ENCODE data around the gene BCL2A1. TPM values are rescaled to one million over a fixed set of nuclear protein-coding genes. Genes with fewer than 3 reads are reported as not detected.

The BCL2A1 gene
- total RNA-seq, 4 donors from 2014 or later, result 3.0 to 4.0 TPM; not detected in 2

DNA sequence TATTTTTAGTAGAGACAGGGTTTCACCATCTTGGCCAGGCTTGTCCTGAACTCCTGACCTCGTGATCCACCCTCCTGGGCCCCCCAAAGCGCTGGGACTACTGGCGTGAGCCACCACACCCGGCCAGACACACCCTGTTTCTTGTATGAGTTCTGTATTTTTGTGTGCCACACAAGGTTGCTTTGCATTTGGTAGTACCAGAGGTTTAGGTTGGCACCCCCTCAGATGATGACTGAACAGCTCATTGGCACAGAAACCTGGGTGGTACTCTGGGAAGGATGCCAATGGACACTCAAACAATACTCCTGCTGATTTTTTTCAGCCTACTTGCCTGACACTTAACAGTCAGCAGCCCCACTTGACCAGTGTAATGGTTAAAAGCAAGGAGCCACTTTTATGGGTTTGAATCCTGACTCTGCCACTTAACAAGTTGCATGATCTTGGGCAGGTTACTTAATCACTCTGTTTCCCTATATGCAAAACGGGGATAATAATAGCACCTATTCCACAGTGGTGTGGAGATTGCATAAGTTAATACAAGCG is 39.2 kb upstream of the BCL2A1 start:
- no peaks in the 10 kb centered on the region for H3K9me3 ChIP-seq
- 41 to 75% methylated on average over 2 to 6 of the region's 6 CpGs for WGBS, 2 donors (ENCODE audit: low coverage in 1 of 2)
- intact Hi-C loops (cut with DNase I; ENCODE audit: low total_unique reads), result loop anchor here (5.0 kb wide), 1 partner anchor 1297 kb away; no protein-coding TSS in a partner anchor
- no peaks in the 10 kb centered on the region for H3K4me1 ChIP-seq
- in situ Hi-C loops (cut with MboI; ENCODE audit: low pct_ligation_motif_present in 1 of 4, low pct_unique_long_range_greater_than_20kb in 1 of 4, low sequenced_read_pairs in 3 of 4), result no loop called here
- H3K36me3 ChIP-seq, result no peaks in the 10 kb centered on the region
- no peaks in the 10 kb centered on the region for H3K27me3 ChIP-seq
- no peak for DNase-seq
- no peak overlapping the region for H3K4me3 ChIP-seq
- TF ChIP-seq, protein P1, sequence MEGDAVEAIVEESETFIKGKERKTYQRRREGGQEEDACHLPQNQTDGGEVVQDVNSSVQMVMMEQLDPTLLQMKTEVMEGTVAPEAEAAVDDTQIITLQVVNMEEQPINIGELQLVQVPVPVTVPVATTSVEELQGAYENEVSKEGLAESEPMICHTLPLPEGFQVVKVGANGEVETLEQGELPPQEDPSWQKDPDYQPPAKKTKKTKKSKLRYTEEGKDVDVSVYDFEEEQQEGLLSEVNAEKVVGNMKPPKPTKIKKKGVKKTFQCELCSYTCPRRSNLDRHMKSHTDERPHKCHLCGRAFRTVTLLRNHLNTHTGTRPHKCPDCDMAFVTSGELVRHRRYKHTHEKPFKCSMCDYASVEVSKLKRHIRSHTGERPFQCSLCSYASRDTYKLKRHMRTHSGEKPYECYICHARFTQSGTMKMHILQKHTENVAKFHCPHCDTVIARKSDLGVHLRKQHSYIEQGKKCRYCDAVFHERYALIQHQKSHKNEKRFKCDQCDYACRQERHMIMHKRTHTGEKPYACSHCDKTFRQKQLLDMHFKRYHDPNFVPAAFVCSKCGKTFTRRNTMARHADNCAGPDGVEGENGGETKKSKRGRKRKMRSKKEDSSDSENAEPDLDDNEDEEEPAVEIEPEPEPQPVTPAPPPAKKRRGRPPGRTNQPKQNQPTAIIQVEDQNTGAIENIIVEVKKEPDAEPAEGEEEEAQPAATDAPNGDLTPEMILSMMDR (IDR thresholded peaks at IDR 0.05), result no peak
- no peak for TF ChIP-seq EP300 (IDR thresholded peaks at IDR 0.05; ENCODE audit: low read depth)
- no peak for TF ChIP-seq POLR2A (IDR thresholded peaks at IDR 0.05)
- no peak for TF ChIP-seq POLR2AphosphoS5 (IDR thresholded peaks at IDR 0.05)
- peak overlapping the region in 1 of 4 donors; percentile 12 for H3K27ac ChIP-seq

DNA sequence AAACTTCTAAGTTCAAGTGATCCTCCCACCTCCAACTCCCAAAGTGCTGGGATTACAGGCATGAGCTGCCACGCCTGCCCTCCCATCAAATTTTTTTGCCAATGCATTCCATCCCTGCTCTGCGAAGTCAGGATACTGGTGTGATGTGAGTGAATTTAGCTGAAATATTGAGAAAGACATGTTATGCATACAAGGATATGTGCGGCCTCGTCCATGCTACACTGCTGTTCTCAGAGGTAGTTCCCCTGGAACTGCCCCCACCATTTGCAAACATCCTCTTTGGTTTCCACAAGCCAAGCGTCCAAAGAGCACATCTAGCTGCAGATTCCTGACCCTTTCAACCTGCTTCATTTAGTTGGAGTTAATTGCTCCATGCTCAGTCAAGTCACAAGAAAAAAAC is 36.5 kb upstream of the BCL2A1 start:
- no peaks in the 10 kb centered on the region for H3K4me1 ChIP-seq
- in situ Hi-C loops (cut with MboI; ENCODE audit: low pct_ligation_motif_present in 1 of 4, low pct_unique_long_range_greater_than_20kb in 1 of 4, low sequenced_read_pairs in 3 of 4), result no loop called here
- TF ChIP-seq POLR2A (IDR thresholded peaks at IDR 0.05), result no peak
- no peak for TF ChIP-seq EP300 (IDR thresholded peaks at IDR 0.05; ENCODE audit: low read depth)
- no peak for TF ChIP-seq POLR2AphosphoS5 (IDR thresholded peaks at IDR 0.05)
- TF ChIP-seq, protein P1 (IDR thresholded peaks at IDR 0.05), result no peak
- no peaks in the 10 kb centered on the region for H3K36me3 ChIP-seq
- no peak for DNase-seq
- intact Hi-C loops (cut with DNase I; ENCODE audit: low total_unique reads), result no loop called here
- H3K4me3 ChIP-seq, result no peak overlapping the region
- 83 to 86% methylated on average over 1 to 5 of the region's 5 CpGs for WGBS, 2 donors (ENCODE audit: low coverage in 1 of 2)
- no peaks in the 10 kb centered on the region for H3K27me3 ChIP-seq
- H3K27ac ChIP-seq, result no peak overlapping the region
- no peaks in the 10 kb centered on the region for H3K9me3 ChIP-seq

DNA sequence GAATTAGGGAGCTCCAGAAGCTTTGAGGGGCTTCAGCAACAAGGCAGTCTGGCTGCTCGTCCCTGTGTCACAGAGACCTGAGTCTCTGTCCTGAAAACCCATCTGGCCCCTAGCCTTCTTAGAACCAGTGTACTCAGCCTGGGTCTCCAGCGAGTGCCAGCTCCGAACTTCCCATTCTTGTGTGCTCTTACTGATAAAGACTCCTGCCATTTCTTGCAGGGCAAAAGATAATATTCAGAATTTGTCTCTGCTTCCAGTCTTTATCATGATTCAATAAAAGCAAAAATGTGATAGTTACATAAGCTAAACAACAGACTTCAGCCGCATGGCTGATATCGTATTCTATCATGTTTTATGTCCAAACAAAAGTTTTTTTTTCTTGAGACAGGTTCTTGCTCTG is 36.0 kb upstream of the BCL2A1 start:
- Histone ChIP-seq H3K9me3 (no peaks in the 10 kb centered on the region), H3K27me3 (no peaks in the 10 kb centered on the region), H3K27ac (no peak overlapping the region), H3K4me1 (no peaks in the 10 kb centered on the region), H3K36me3 (no peaks in the 10 kb centered on the region), H3K4me3 (no peak overlapping the region)
- DNase-seq, result no peak
- intact Hi-C loops (cut with DNase I; ENCODE audit: low total_unique reads), result no loop called here
- WGBS, 2 donors (ENCODE audit: low coverage in 1 of 2), result 85 to 93% methylated on average over 4 to 5 of the region's 5 CpGs
- in situ Hi-C loops (cut with MboI; ENCODE audit: low pct_ligation_motif_present in 1 of 4, low pct_unique_long_range_greater_than_20kb in 1 of 4, low sequenced_read_pairs in 3 of 4), result no loop called here
- TF ChIP-seq POLR2A (IDR thresholded peaks at IDR 0.05), result no peak
- TF ChIP-seq, protein P1 (IDR thresholded peaks at IDR 0.05), result no peak

DNA sequence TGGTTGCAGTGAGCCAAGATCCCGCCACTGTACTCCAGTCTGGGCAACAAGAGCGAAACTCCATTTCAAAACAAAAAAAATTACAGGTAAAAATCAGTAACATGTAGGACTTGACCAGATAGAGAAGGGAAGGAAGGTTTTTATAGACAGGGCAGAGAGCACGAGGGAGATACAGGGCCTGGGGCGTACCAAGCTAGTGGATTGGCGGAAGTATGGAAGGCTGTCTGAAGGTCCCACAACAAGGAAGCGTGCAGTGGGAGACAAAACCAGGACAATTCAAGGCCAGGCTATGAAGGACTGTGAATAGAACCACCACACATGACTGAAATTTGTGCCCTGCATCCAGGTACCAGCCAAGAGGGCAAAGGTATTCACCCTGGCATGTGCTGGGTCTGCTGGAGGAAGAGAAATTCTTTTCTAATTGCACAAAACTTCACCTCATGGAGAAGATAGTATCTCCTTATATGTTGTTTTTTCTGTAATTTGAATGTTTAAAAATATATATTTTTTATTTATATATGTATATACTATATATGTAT is 33.0 kb upstream of the BCL2A1 start:
- H3K27me3 ChIP-seq, result no peaks in the 10 kb centered on the region
- DNase-seq, result no peak
- no peak overlapping the region for H3K27ac ChIP-seq
- no peak for TF ChIP-seq POLR2AphosphoS5 (IDR thresholded peaks at IDR 0.05)
- TF ChIP-seq EP300 (IDR thresholded peaks at IDR 0.05; ENCODE audit: low read depth), result no peak
- no peaks in the 10 kb centered on the region for H3K4me1 ChIP-seq
- H3K4me3 ChIP-seq, result no peak overlapping the region
- in situ Hi-C loops (cut with MboI; ENCODE audit: low pct_ligation_motif_present in 1 of 4, low pct_unique_long_range_greater_than_20kb in 1 of 4, low sequenced_read_pairs in 3 of 4), result no loop called here
- no peaks in the 10 kb centered on the region for H3K9me3 ChIP-seq
- WGBS, 2 donors (ENCODE audit: low coverage in 1 of 2), result 96 to 97% methylated on average over 5 to 6 of the region's 6 CpGs
- H3K36me3 ChIP-seq, result no peaks in the 10 kb centered on the region
- intact Hi-C loops (cut with DNase I; ENCODE audit: low total_unique reads), result no loop called here

DNA sequence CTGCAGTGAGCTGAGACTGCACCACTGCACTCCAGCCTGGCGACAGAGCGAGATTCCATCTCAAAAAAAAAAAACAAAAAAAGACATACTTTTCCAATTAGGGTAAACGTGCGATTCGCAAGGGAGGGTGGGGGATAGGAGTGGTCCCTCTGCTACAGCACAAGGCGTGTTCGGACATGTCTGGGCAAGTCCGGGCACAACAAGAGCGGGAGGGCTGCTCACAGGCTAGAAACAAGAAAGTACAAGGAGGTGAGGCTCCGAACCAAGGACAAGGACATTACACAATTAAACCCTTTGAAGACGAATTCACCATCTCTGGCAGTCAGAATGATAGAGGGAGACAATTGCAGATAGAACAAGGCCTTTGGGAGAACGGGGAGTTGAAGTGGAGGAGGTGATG is 32.2 kb upstream of the BCL2A1 start:
- in situ Hi-C loops (cut with MboI; ENCODE audit: low pct_ligation_motif_present in 1 of 4, low pct_unique_long_range_greater_than_20kb in 1 of 4, low sequenced_read_pairs in 3 of 4) (no loop called here), intact Hi-C loops (cut with DNase I; ENCODE audit: low total_unique reads) (no loop called here)
- Histone ChIP-seq H3K27ac (no peak overlapping the region), H3K4me3 (no peak overlapping the region), H3K36me3 (no peaks in the 10 kb centered on the region), H3K4me1 (no peaks in the 10 kb centered on the region), H3K27me3 (no peaks in the 10 kb centered on the region), H3K9me3 (no peaks in the 10 kb centered on the region)
- TF ChIP-seq EP300 (IDR thresholded peaks at IDR 0.05; ENCODE audit: low read depth) (no peak), POLR2AphosphoS5 (IDR thresholded peaks at IDR 0.05) (no peak), POLR2A (IDR thresholded peaks at IDR 0.05) (no peak)
- TF ChIP-seq, protein P1 (IDR thresholded peaks at IDR 0.05), result no peak
- DNase-seq, result no peak
- 83 to 100% methylated on average over 2 to 12 of the region's 12 CpGs for WGBS, 2 donors (ENCODE audit: low coverage in 1 of 2)
